GM12891 (cell line): ENCODE results near the gene FSD2.
"Not testable (repeated sequence)": the region's sequence is repeated elsewhere in the genome, so short reads cannot be mapped to it uniquely, and the experiment has no call there.

Experiments used
- DNase-seq: peaks from one replicate; pipeline ENCODE4 v3.0.0; 2011; ENCODE audit warnings: low spot score; ENCODE audit not compliant: insufficient read length
- FAIRE-seq: peaks from 2 replicates; lab custom pipeline; 2011; peaks lifted over from hg19 to GRCh38; lab: Jason Lieb, UNC
- PAX5 ChIP-seq: IDR thresholded peaks from 2 replicates; pipeline ENCODE4 v1.6.1; 2011; ENCODE audit warnings: low read length, moderate library complexity, mild to moderate bottlenecking; ENCODE audit not compliant: insufficient read depth, severe bottlenecking
- POLR2A ChIP-seq: IDR thresholded peaks from 2 replicates; pipeline ENCODE4 v1.6.1; 2011; ENCODE audit warnings: low read depth, low read length, control low read depth
- POLR2AphosphoS5 ChIP-seq: IDR thresholded peaks from 2 replicates; pipeline ENCODE4 v1.6.1; 2011; ENCODE audit warnings: low read depth, low read length, control low read depth
- POU2F2 ChIP-seq: IDR thresholded peaks from 2 replicates; pipeline ENCODE4 v1.6.1; 2011; ENCODE audit warnings: low read depth, mild to moderate bottlenecking, control low read depth, low read length, moderate library complexity
- SPI1 ChIP-seq: IDR thresholded peaks from 2 replicates; pipeline ENCODE4 v1.6.1; 2011; ENCODE audit warnings: low read depth, low read length, control low read depth
- TAF1 ChIP-seq: IDR thresholded peaks from 2 replicates; pipeline ENCODE4 v1.6.1; 2011; ENCODE audit warnings: low read depth, low read length, control low read depth

Gene FSD2

GRCh38 chr15:82774496-82774895, 31.4 kb downstream of the FSD2 start:
- no peak for DNase-seq
- FAIRE-seq, result no peak

GRCh38 chr15:82771789-82772607, 33.9 kb downstream of the FSD2 start:
- FAIRE-seq, result no peak
- TF ChIP-seq SPI1, result no peak
- TF ChIP-seq TAF1, result no peak
- TF ChIP-seq POU2F2, result no peak
- no peak for TF ChIP-seq POLR2AphosphoS5
- TF ChIP-seq POLR2A, result no peak
- TF ChIP-seq PAX5, result no peak
- no peak for DNase-seq

More at GRCh38 chr15:82774496-82774895, 31.4 kb downstream of the FSD2 start:
- TF ChIP-seq PAX5 (no peak), TAF1 (no peak), POU2F2 (no peak), POLR2A (no peak), SPI1 (no peak), POLR2AphosphoS5 (no peak)

- FAIRE-seq, result no peak
These were observed 37.3 kb downstream of the FSD2 start for GRCh38 chr15:82768414-82769054.

GRCh38 chr15:82767163-82767829, 38.6 kb downstream of the FSD2 start:
- TF ChIP-seq POLR2AphosphoS5 (no peak), PAX5 (no peak), POLR2A (no peak), SPI1 (no peak), POU2F2 (no peak), TAF1 (no peak)
- DNase-seq (no peak), FAIRE-seq (no peak)

More at GRCh38 chr15:82768414-82769054, 37.3 kb downstream of the FSD2 start:
- DNase-seq, result no peak
- TF ChIP-seq POLR2A (no peak), PAX5 (no peak), TAF1 (no peak), POU2F2 (no peak), SPI1 (no peak), POLR2AphosphoS5 (no peak)

- not testable (repeated sequence) for FAIRE-seq
These were observed 39.7 kb downstream of the FSD2 start for GRCh38 chr15:82766201-82766600.

GRCh38 chr15:82764740-82765139, 41.1 kb downstream of the FSD2 start:
- TF ChIP-seq SPI1 (no peak), POLR2AphosphoS5 (no peak), TAF1 (no peak), POLR2A (no peak), POU2F2 (no peak), PAX5 (no peak)
- FAIRE-seq (no peak), DNase-seq (no peak)

More at GRCh38 chr15:82766201-82766600, 39.7 kb downstream of the FSD2 start:
- not testable (repeated sequence) for DNase-seq

GRCh38 chr15:82764117-82764490, 41.8 kb downstream of the FSD2 start:
- FAIRE-seq (no peak), DNase-seq (no peak)
- TF ChIP-seq SPI1, result no peak
- TF ChIP-seq POLR2AphosphoS5, result no peak
- no peak for TF ChIP-seq POLR2A
- TF ChIP-seq PAX5, result no peak
- TF ChIP-seq TAF1, result no peak
- no peak for TF ChIP-seq POU2F2

GRCh38 chr15:82763361-82764116, 42.3 kb downstream of the FSD2 start:
- FAIRE-seq (no peak), DNase-seq (no peak)
- TF ChIP-seq TAF1 (no peak), PAX5 (no peak), POLR2AphosphoS5 (no peak), POU2F2 (no peak), SPI1 (no peak)

- FAIRE-seq, result no peak
- DNase-seq, result no peak
- no peak for TF ChIP-seq POLR2AphosphoS5
- TF ChIP-seq POU2F2, result no peak
- TF ChIP-seq TAF1, result no peak
- TF ChIP-seq POLR2A, result no peak
- no peak for TF ChIP-seq PAX5
- no peak for TF ChIP-seq SPI1
These were observed 54.6 kb downstream of the FSD2 start for GRCh38 chr15:82751308-82751707.
